Fibroblast of skin of abdomen (primary cell): ENCODE results near the gene SYTL5. TPM values are rescaled to one million over a fixed set of nuclear protein-coding genes. Genes with fewer than 3 reads are reported as not detected.
A peak's percentile ranks its signal among the peaks of the same experiment; 100 is the strongest.
"Not testable (repeated sequence)": the region's sequence is repeated elsewhere in the genome, so short reads cannot be mapped to it uniquely, and the experiment has no call there.

ENCODE experiments used
- DNase-seq: peaks from one replicate; pipeline ENCODE4 v3.0.0-alpha.2; 2013
- polyA plus RNA-seq, 2 experiments: library from polyadenylated mRNA; unstranded; fragments of 120-200 nt; gene quantifications; one replicate each; pipeline ENCODE4 v1.2.1, GENCODE V29; 2013; ENCODE audit not compliant: insufficient read length in 2 of 2

The SYTL5 gene
- polyA plus RNA-seq (2013, experiment 1 of 2; ENCODE audit: insufficient read length), result 1.2 TPM
- polyA plus RNA-seq (2013, experiment 2 of 2; ENCODE audit: insufficient read length), result 1.0 TPM

- DNase-seq, result no peak
Observed at GRCh38 chrX:38006291-38006690, at the start of gene SYTL5. Gene SYTL5, plus strand, starts transcription at chrX:38006553. Its CDS starts 27,337 bp downstream, at chrX:38033890.

DNA sequence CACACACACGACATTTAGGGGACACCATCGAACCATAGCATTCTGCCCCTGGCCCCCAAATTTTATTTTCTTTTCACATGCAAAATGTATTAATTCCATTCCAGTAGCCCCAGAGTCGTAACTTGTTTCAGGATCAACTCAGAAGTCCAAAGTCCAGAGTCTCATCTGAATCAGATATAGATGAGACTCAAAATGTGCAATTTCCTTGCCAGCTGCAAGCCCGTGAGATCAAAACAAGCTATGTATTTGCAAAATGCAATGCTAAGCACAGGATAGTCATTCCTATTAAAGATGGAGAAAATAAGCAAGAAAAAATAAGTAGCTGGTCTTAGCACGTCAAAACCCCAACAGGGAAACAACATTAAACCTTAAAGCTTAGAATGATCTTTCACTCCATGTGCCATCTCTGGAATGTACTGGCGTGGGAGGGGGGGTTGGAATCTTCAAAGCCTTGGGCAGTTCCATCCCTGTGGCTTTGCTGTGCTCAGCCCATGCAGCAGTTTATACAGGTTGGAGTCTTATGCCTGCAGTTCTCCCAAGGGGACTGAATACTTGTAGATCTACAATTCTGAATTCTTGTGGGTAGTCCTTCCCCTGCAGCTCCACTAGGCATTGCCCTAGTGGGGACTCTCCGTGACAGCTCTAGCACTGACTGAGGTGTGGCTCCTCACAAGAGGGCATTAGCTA lies 47.7 kb upstream of the SYTL5 start:
- DNase-seq, result peak; percentile 60

DNA sequence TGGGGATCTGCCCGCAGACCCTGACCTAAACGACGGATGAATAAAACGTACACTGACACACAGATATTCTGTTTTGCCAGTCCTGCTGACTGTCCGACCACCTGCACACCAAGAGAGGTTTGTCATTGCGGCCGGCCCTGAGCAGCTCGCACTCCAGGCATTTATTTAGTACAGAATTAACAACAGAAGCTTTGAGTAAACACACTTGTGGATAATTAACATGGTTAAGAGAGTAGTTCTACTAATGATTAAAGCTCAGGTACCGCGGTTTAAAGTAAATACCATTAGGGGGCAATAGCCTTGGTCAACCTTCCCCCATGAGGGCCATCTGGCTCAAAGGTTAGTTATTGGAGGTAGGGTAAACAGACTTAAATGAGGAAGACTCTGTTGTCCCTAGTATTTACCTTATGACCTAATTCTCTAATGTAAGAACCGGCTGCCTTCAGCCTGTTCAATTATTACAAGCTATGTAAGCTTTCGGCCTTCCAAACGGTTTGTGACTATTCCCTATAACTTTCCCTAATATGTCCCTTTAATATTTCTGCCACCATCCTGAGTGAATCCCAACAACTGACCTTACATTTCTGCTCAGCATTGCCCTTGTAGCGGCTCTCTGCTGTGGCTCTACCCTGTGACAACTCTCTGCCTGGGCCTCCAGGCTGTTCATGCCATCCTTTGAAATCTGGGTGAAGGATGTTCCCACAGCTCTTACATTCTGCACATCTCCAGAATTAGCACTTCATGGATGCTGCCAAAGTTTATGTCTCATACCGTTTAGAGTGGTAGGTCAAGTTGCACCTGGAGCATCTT lies 46.9 kb upstream of the SYTL5 start:
- DNase-seq, result no peak

DNA sequence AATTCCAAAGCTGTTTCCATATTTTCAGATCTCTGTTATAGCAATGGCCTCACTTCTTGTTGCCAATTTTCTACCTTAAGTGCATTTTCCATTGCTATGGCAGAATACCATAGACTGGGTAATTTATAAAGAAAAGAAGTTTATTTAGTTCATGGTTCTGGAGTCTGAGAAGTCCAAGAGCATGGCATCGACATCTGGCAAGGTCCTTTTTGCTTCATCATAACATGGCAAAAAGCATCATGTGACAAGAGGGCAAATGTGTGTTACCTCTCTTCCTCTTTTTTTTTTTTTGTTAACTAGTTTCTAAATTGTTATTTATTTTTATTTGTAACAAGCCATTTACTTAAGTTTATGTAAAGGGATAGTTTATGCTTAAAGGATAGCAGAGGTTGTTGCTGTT lies 45.2 kb upstream of the SYTL5 start:
- no peak for DNase-seq

- DNase-seq, result no peak
Observed at GRCh38 chrX:37967714-37968113, 38.6 kb upstream of the SYTL5 start.

GRCh38 chrX:37975421-37975820 lies 30.9 kb upstream of the SYTL5 start:
- DNase-seq, result no peak

- no peak for DNase-seq
Observed at GRCh38 chrX:37976153-37976552, 30.2 kb upstream of the SYTL5 start.

DNA sequence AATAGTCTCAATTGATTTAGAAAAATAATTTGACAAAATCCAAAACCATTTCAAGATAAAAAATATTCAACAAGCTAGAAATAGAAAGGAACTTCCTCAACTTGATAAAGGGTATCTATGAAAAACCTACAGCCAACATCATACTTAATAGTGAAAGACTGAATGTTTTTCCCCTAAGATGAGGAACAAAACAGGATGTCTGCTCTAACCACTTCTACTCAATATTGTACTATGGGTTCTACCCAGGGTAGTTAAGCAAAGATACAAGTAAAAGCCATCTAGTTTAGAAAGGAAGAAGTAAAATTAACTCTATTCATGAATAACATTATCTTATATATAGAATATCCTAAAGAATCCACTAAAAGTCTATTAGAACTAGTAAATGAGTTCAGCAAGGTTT lies 21.5 kb upstream of the SYTL5 start:
- DNase-seq, result no peak

- peak; percentile 49 for DNase-seq
Observed at GRCh38 chrX:37986893-37987292, 19.5 kb upstream of the SYTL5 start.

DNA sequence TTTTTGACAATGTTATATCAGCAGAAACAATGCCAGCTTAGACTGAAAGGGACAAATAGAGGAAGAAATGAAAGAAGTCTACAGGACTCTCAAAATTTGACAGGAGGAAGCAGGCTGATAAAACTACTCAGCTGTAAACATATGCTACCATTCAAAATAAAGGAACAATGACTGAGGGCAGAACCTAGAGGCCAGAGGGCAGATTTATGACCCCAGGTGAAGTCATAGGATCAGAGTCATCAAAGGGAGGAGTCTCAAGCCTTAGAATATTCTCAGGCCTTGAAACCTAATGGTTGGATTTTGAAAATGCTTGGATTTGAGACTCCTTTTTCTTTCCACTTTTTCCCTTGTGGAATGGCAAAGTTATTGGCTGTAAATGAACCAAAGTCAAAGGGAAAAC lies 17.0 kb upstream of the SYTL5 start:
- DNase-seq, result no peak

GRCh38 chrX:37991303-37991702 lies 15.1 kb upstream of the SYTL5 start:
- DNase-seq, result not testable (repeated sequence)

- DNase-seq, result no peak
Observed at GRCh38 chrX:37993176-37993575, 13.2 kb upstream of the SYTL5 start.

DNA sequence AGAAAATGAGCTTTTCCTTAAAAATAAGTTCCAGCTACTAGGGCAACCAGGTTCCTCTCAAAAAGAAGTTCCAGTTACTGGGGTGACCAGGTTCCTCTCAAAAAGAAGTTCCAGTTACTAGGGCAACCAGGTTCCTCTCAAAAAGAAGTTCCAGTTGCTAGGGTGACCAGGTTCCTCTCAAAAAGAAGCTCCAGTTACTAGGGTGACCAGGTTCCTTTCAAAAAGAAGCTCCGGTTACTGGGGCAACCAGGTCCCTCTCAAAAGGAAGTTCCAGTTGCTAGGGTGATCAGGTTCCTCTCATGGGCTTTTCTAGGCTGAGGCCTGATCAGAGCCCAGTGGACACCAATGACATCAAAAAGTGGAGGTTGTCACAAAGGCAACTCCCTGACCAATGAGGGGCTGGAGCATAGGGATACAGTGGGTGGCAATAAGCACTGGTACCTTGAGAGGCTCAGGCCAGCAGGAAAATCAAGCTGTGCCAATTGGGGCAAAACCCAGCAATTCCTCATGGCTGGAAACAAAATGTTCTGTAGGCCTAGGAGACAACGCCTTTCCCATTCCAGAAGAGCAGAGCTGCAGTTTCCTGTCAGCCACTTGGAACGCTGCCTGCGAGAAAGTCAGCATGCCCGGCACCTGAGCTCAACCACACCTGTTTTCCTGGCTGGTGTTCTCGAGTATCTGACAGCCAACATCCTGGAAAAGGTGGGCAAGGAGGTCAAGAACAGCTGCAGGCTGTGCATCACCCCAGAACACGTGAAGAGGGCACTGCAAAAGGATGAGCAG lies 12.3 kb upstream of the SYTL5 start:
- DNase-seq, result no peak

GRCh38 chrX:37995428-37995827 lies 10.9 kb upstream of the SYTL5 start:
- no peak for DNase-seq

DNA sequence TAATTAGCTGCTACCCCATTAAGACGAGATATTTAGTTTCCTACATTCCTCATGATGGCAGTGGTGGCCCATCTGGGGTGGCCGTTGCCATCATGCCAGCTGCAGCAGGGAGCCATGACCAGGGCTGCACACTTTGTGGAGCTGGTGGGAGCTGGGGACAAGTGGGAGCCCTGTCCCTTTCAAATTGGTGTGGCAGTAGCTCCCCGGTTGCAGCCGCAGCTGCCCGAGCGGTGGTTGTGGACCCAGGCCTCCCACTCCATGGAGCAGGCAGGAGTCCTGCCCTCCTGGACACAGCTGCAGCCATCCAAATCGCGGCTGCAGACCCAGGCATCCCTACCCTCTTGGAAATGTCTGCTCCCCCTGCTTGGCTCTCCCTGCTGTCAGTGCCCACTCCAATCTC lies 9.3 kb upstream of the SYTL5 start:
- no peak for DNase-seq

- peak; percentile 53 for DNase-seq
Observed at GRCh38 chrX:37998586-37999262, 7.6 kb upstream of the SYTL5 start.

- DNase-seq, result no peak
Observed at GRCh38 chrX:38000706-38001105, 5.6 kb upstream of the SYTL5 start.

GRCh38 chrX:38004046-38004445 lies 2.3 kb upstream of the SYTL5 start:
- DNase-seq, result no peak

- DNase-seq, result no peak
Observed at GRCh38 chrX:38006778-38007177, 425 bp downstream of the SYTL5 start.

GRCh38 chrX:38008658-38009057 lies 2.3 kb downstream of the SYTL5 start:
- DNase-seq, result no peak

DNA sequence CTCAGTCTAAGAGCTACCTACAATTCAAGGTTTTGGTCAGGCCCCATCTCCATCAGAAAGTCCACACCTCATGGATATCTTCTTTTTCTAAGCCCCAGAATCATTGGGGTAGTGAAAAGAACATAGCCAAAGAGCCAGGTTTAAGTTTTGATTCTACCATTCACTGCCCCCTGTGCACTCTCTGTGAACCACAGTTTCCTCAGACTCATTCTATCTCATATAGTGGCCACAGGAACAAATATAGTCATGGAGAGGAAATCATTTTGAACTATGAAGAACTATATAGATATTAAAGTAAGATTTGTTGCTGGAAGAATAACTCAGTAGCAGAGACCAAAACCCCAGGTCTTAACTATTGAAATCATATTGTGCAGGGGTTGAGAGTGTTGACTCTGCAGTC lies 3.3 kb downstream of the SYTL5 start:
- no peak for DNase-seq

DNA sequence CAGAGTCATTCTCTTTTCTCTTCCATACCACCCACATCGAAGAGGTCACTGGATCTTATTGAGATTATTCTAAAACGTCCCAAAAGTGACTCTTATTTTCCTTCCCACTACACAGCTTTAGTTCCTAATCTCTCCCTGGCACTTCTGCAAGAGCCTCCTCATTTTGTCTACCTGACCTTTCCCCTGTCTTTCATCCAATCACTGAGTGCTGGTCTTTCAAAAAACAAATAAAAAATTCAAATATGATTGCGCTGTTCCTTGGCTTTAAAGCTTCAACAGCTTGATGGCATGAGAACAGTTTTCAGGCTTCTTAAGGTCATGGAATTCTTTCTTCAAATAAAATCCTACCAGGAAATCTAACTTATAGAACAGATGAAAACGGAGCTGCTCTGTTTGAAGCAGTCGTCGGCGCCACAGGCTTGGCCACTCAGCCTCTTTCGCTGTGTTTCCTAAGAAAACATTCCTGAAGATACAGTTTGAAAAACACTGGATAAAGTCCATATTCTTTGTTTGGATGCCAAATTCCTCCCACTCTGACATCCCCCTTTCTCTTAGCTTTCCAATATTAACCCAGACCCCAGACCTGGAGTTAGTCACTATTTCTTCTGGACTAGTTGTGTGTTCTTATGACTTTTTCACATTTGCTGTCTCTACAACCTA lies 12.5 kb downstream of the SYTL5 start:
- no peak for DNase-seq
